Uterus (tissue), 2 donors: Measurements from ENCODE around the gene EDRF1.

ENCODE experiments used
- CTCF ChIP-seq, 4 experiments: fragments of 200-600 bp in 2 of 4; fragments of 450-650 bp in 2 of 4; sonication (generic) in 2 of 4; IDR thresholded peaks; one replicate each; pipeline ENCODE4 v1.5.1; 2016 to 2019; ENCODE audit warnings: antibody characterized with exemption in 4 of 4, mild to moderate bottlenecking in 2 of 4, moderate library complexity in 1 of 4
- POLR2A ChIP-seq, 2 donors: fragments of 450-650 bp; IDR thresholded peaks; one replicate each; pipeline ENCODE4 v1.6.1; 2016; ENCODE audit warnings: antibody characterized with exemption in 2 of 2, mild to moderate bottlenecking in 1 of 2, moderate library complexity in 1 of 2

DNA sequence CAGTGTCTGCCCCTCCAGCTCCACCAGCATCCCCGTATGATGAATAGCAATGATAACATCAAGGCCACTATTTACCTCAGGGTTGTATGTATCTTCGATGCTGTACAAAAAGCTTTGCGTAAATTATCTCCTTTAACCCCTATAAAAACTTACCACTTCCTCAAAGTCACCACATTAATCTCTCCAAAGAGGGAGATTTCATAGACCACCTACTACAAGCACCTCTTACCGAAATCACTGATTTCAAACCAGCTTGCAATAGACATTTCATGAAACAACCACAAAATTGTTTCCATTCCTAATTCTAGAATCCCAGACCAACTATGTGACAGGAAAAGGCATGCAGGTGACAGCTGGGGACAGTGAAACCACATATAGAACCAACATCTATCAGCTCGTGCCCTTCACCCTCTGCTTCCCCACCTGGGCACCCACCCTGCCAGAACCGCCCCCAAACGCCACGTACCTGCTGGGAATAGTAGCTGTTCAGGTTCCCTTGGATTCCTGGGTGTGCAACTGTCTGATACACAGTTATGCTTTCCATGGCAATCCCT lies 76.2 kb downstream of the EDRF1 start:
- TF ChIP-seq CTCF (IDR thresholded peaks at IDR 0.05) (no peak), POLR2A (IDR thresholded peaks at IDR 0.05) (no peak)
